ENCODE results near the gene TAGLN2.

The TAGLN2 gene

DNA sequence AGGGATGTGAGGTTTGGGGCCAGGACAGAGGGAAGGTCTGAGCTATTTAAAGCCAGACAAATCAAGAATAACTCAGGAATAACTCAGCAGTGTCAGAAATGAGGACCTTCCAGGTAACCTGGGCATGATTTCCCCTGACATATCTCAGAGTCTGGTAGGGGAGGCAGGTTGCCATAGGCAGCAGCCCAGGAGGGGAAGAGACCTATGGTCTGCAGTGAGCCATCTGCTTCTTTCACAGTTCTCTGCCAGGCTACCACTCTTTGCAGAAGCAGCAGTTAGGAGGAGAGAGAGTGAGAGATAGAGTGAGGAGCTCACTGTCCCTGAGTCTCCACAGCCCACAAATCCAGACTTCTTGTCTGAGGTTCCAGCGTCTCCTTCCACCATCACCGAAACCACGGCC, 56.5 kb downstream of the TAGLN2 start:
- no peak for DNase-seq
